Stimulated activated memory B cell treated with anti-CD40 and anti-IgM and Interleukin-4, amounts not matched to agents 10 μg/mL and 1 μg/mL and 100 μg/mL, for 72 hours (primary cell): ENCODE results near the gene ASIC1.

Experiments
- ATAC-seq: fragments of 150-1000 bp; cut with Tn5 transposase; 2 replicates; pipeline ENCODE4 v1.10.0; 2021
- H3K27ac Mint-ChIP-seq: one replicate; pipeline ENCODE4 v1.8.0; 2022; ENCODE audit warnings: mild to moderate bottlenecking, mixed read lengths
- H3K27me3 Mint-ChIP-seq: one replicate; pipeline ENCODE4 v1.8.0; 2022; ENCODE audit warnings: mixed read lengths
- H3K36me3 Mint-ChIP-seq: one replicate; pipeline ENCODE4 v1.8.0; 2022; ENCODE audit warnings: mixed read lengths
- H3K4me1 Mint-ChIP-seq: one replicate; pipeline ENCODE4 v1.8.0; 2022; ENCODE audit warnings: mixed read lengths
- H3K4me3 Mint-ChIP-seq: one replicate; pipeline ENCODE4 v1.8.0; 2022; ENCODE audit warnings: mild to moderate bottlenecking, moderate library complexity, mixed read lengths
- H3K9me3 Mint-ChIP-seq: one replicate; pipeline ENCODE4 v1.8.0; 2022; ENCODE audit warnings: mixed read lengths

ASIC1 gene

DNA sequence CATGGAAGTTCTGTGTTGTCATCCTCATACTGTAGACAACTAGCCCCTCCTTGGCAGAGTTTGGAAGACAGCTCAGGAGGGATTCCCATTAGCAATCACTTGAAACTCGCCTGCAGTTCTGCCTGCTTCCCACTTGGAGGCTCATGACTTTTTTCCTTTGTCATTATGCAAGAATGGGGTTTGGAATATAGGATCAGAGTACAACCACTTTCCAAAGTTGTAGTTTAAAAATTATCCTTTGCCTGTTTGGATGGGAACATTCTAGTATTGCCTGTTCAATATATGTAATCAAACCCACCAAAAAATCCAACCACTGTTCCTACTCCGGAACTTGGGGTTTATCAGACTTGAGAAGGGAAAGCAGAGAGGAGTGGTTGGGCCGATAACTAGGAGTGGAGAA lies 44.3 kb downstream of the ASIC1 start:
- H3K27me3 Mint-ChIP-seq, result no peaks in the 10 kb centered on the region
- no peak overlapping the region for H3K4me3 Mint-ChIP-seq
- ATAC-seq, result no peak
- H3K36me3 Mint-ChIP-seq, result peaks cover 66% of the 10 kb centered on the region
- H3K4me1 Mint-ChIP-seq, result peaks cover 30% of the 10 kb centered on the region
- no peak overlapping the region for H3K27ac Mint-ChIP-seq
- no peaks in the 10 kb centered on the region for H3K9me3 Mint-ChIP-seq

DNA sequence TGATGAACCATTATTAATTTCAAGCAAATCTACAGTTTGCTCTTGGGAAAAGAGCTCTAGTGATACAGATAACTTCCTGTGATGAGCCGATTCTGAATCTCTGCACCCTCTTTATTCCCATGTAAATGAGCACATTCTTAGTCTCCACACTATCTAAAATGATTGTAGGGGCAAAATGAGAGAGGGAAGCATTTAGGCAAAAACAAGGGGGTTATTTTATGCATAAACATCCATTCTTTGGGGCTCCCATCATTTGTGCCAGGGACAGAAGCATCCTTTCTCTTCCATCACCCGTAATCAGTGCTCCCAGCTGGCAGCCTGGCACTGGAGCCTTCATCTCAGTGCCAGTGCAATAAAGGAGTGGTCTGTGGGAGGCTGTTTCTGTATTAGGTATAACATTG lies 44.7 kb downstream of the ASIC1 start:
- ATAC-seq, result no peak
- peaks cover 61% of the 10 kb centered on the region for H3K36me3 Mint-ChIP-seq
- H3K27me3 Mint-ChIP-seq, result no peaks in the 10 kb centered on the region
- H3K9me3 Mint-ChIP-seq, result no peaks in the 10 kb centered on the region
- peaks cover 30% of the 10 kb centered on the region for H3K4me1 Mint-ChIP-seq
- no peak overlapping the region for H3K27ac Mint-ChIP-seq
- H3K4me3 Mint-ChIP-seq, result no peak overlapping the region

DNA sequence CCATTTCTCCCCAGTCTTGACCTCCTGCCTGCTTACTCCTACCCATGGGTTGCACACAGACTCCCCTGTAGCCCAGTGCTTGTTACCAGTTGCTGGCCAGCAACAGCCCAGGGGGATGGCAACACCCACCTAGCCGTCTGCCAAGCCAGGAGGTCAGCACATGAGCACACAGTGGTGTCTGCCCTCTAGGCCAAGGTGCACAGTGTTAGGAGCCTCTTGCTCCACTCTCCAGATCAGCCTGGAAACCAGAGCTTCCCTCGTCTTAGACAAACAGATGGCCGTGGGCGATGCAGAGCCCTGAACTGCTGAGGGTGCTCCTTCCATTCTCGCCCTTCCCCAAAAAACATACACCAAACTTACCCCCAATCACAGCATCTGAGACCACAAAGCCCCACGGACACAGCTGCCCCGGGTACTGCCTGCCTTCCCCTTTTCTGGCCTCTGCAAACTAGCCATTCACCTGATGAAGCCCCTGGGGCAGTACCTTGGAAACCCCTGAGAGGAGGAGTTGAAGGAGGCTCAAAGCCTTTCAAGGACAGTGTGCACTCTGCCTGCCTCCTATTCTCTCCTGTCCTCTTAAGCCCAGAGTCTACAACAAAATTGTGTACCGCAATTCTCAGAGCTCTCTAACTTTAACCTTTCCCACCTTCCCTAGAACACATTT lies 45.4 kb downstream of the ASIC1 start:
- Mint-ChIP-seq H3K27ac (peak overlapping the region; percentile 69), H3K27me3 (no peaks in the 10 kb centered on the region), H3K4me1 (peaks cover 30% of the 10 kb centered on the region), H3K9me3 (no peaks in the 10 kb centered on the region), H3K36me3 (peaks cover 55% of the 10 kb centered on the region), H3K4me3 (peak overlapping the region; percentile 2)
- ATAC-seq, result peak; percentile 71

DNA sequence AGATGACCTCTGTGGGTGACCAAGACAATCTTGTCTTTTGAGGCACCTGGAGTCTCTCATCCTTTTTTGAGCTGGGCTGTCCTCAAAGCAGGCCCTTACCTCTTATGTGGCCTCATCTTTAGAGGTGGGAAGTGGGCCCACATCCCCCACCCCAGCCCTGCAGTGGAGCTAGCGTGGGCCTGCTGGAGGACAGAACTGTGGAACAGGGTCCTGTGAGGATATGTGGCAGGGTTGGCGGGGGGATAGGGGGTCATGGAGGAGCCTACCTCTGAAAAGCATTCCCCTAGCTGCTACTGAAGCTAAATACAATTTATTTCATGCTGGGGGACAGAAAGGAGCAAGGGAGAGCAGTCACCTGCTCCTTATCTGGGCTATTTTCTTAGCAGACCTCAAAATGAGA lies 46.0 kb downstream of the ASIC1 start:
- no peaks in the 10 kb centered on the region for H3K9me3 Mint-ChIP-seq
- no peak overlapping the region for H3K4me3 Mint-ChIP-seq
- H3K27me3 Mint-ChIP-seq, result no peaks in the 10 kb centered on the region
- peak overlapping the region; percentile 69 for H3K27ac Mint-ChIP-seq
- peaks cover 52% of the 10 kb centered on the region for H3K36me3 Mint-ChIP-seq
- ATAC-seq, result no peak
- H3K4me1 Mint-ChIP-seq, result peaks cover 33% of the 10 kb centered on the region

DNA sequence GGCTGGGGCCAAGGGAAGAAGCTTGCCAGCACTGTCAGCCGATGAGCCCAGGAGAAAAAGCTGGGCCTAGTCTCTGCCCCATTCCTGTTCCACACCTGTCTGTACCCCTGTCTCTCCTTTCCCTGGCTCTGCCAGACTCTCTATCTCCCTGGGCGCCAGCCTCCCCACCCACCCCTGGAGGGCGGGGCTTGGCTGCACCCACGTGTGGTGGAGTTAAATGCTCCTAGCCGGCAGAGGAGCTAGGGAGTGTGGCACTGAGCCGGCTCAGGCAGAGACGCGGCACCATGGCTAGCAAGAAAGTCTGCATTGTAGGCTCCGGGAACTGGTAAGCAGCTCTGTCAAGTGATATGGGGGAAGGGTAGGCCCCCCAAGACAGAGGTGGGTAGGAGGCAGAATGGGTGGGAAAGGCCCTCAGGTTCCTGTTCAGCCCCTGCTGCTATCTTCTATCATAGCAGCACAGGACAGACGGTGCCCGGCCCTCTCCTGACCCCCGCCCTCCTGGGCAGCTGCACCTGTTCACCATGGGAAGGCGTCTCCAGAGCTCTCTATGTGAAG lies 46.4 kb downstream of the ASIC1 start, which contains the start of gene GPD1:
GPD1 (plus strand) TSS at position 242 of the 555 bp plus-strand sequence; CDS start at position 285, 43 bp downstream.
- H3K4me3 Mint-ChIP-seq, result peak within 1 kb of the TSS; percentile 2
- ATAC-seq, result no peak
- H3K27ac Mint-ChIP-seq, result peak within 1 kb of the TSS; percentile 69

DNA sequence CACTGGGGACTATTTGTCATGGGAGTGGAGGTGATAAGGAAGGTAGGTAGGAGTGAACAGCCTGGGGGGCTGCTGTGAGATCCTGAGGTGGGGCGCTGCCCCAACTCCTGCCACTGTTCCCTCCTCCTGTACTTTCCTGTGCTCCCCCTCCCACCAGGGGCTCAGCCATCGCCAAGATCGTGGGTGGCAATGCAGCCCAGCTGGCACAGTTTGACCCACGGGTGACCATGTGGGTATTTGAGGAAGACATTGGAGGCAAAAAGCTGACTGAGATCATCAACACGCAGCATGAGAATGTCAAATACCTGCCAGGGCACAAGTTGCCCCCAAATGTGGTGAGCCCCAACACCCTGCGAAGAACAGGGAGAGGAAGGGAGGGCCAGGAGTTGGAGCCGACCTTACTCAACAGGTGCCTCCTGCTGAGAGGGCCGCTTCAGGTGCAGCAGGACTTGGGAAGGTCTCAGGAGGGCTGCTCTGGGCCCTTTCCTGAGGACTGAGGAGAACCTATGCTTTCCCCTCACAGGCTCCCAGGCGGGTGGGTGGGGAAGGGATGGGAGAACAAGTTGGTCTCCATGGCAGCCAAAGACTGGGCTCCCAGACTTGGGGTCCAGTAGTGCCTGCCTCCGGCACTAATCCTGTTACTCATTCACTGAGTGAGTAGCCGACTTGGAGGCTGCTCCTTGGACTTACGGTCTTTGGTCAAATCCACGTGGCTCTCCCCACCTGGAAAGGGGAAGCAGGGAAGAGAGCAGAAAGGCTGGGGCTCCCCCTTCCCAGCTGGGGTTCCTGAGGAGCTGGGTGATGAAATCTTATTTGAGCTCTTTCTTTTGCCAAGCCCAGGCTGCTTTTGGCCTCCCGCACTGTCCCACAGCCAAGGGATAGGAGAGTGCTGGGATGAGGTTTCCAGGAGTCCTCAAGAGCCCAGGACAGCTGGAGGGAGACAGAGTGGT lies 47.3 kb downstream of the ASIC1 start:
- H3K4me3 Mint-ChIP-seq, result no peak overlapping the region
- peaks cover 47% of the 10 kb centered on the region for H3K4me1 Mint-ChIP-seq
- peaks cover 41% of the 10 kb centered on the region for H3K36me3 Mint-ChIP-seq
- no peaks in the 10 kb centered on the region for H3K9me3 Mint-ChIP-seq
- no peak for ATAC-seq
- H3K27ac Mint-ChIP-seq, result peak overlapping the region; percentile 69
- H3K27me3 Mint-ChIP-seq, result no peaks in the 10 kb centered on the region

More for the DNA sequence above, 46.4 kb downstream of the ASIC1 start, which contains the start of gene GPD1:
- Mint-ChIP-seq H3K9me3 (no peaks in the 10 kb centered on the region), H3K36me3 (peaks cover 49% of the 10 kb centered on the region), H3K4me1 (peaks cover 38% of the 10 kb centered on the region), H3K27me3 (no peaks in the 10 kb centered on the region)

DNA sequence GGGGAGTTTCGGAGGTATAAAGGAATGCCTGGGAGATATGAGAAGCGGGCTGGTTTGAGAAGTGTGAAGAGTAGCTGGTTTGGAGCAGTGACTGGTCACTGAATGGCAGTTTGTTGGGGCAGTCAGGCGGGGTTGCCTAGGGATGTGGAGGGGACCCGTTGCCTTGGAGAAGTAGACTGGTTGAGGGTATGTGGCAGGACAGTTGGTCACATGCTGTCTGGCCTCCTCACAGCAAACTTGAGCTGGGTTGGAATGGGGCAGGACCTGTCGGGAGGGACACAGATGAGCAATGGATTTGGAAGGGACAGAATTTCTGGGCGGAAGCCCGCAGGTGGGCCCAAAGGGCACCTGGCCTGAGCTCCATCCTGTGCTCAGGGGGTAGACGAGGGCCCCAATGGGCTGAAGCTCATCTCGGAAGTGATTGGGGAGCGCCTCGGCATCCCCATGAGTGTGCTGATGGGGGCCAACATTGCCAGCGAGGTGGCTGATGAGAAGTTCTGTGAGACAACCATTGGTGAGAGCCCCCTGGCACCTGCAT lies 48.6 kb downstream of the ASIC1 start:
- no peak for ATAC-seq
- Mint-ChIP-seq H3K36me3 (peaks cover 29% of the 10 kb centered on the region), H3K27ac (peak overlapping the region; percentile 48), H3K4me3 (no peak overlapping the region), H3K27me3 (no peaks in the 10 kb centered on the region), H3K4me1 (peaks cover 60% of the 10 kb centered on the region), H3K9me3 (no peaks in the 10 kb centered on the region)

DNA sequence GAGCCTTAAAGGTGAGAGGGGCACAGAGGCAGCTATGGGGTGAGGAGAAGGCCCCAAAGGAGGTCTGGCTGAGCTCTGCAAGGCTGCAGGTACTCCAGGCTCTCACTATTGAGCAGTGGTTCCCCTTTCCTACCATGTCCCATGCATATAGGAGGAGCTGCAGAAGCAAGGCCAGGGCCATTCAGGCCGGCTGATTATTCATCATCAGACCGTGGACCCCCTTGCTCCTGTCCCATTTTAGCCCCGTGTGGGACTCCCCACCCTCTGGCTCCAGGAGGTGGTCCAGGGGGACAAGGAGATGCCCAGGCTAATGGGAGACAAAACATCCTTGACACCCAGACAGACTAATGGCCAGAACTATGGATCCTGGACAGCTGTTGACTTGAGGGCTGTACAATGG lies 49.5 kb downstream of the ASIC1 start:
- no peak for ATAC-seq

DNA sequence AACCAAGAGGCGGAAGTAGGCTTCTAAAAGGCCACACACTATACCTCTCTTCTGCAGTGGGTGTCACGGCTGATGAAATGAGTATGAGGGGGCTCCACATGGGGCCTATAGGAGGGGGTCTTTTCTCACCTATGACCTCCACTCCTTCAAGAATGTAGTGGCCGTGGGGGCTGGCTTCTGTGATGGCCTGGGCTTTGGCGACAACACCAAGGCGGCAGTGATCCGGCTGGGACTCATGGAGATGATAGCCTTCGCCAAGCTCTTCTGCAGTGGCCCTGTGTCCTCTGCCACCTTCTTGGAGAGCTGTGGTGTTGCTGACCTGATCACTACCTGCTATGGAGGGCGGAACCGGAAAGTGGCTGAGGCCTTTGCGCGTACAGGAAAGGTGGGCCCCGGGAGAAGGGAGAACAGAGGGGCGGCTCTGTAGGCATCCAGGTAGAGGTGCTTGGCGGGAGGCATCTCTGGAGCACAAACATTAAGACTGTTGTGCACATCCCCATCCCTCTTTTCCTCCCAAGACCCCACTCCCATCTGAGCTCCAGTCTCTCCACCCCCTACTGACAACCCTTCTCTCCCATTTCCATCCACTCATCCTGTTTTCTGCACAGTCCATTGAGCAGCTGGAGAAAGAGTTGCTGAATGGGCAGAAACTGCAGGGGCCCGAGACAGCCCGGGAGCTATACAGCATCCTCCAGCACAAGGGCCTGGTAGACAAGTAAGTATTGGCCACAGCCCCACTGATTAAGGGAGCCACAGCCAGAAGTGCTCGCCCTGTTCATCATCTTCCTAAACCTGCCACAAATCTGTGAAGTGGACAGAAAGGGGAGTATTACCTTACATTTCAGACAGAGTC lies 50.2 kb downstream of the ASIC1 start:
- peaks cover 21% of the 10 kb centered on the region for H3K36me3 Mint-ChIP-seq
- peaks cover 63% of the 10 kb centered on the region for H3K4me1 Mint-ChIP-seq

More for the DNA sequence above, 49.5 kb downstream of the ASIC1 start:
- Mint-ChIP-seq H3K4me3 (no peak overlapping the region), H3K4me1 (peaks cover 67% of the 10 kb centered on the region), H3K36me3 (peaks cover 22% of the 10 kb centered on the region), H3K27me3 (no peaks in the 10 kb centered on the region), H3K9me3 (no peaks in the 10 kb centered on the region), H3K27ac (peak overlapping the region; percentile 91)

DNA sequence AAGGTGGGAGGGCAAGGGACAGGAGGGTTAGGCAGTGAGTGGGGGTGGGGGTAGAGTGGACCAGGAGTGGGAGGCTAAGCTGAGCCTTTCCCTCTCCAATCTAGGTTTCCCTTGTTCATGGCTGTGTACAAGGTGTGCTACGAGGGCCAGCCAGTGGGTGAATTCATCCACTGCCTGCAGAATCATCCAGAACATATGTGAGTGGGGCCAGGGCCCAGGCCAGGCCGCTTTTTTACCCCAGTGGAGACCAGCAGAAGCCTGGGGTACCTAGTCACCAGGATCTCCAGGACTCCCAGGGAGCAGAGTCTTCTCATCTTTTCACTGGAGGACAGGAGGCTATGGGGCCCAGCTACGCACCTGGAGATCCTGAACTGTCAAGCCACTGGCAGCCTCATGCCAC lies 51.9 kb downstream of the ASIC1 start:
- peaks cover 22% of the 10 kb centered on the region for H3K36me3 Mint-ChIP-seq

More for the DNA sequence above, 50.2 kb downstream of the ASIC1 start:
- Mint-ChIP-seq H3K4me3 (no peak overlapping the region), H3K27me3 (no peaks in the 10 kb centered on the region), H3K9me3 (no peaks in the 10 kb centered on the region), H3K27ac (peak overlapping the region; percentile 91)
- ATAC-seq, result no peak

DNA sequence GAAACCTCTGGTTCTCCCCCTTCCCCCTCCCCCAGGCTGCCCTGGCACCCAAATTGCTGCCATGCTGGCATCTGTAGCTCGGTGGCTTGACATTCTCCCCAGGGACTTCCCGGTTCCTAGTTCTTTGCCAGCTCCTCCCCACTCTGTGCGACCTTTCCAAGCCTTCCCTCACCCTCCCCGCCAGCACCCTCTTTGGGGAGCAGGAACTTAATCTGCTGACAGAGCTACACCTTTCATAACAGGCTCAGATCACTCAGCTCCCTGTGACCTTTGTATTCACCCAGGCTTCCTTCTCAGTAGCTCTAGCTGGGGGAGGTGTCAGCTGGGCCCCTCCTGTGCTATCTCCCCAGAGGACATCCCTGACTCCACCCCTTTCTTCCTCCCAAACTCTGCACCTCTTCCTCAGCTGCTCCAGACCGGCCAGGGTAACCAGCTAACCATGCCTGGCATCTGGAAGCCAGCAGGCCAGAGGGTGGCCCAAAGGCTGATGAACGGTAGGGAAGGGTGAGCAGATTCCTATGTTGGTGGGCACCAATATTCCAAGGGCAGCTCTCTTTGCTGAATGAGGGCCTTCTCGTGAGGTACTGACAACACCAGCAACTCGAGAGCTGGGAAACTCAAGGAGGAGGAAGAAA lies 52.8 kb downstream of the ASIC1 start:
- H3K27me3 Mint-ChIP-seq, result no peaks in the 10 kb centered on the region
- H3K9me3 Mint-ChIP-seq, result no peaks in the 10 kb centered on the region
- H3K4me1 Mint-ChIP-seq, result peaks cover 52% of the 10 kb centered on the region
- H3K4me3 Mint-ChIP-seq, result peak overlapping the region; percentile 94
- peaks cover 21% of the 10 kb centered on the region for H3K36me3 Mint-ChIP-seq
- ATAC-seq, result peak; percentile 46
- H3K27ac Mint-ChIP-seq, result peak overlapping the region; percentile 91

More for the DNA sequence above, 51.9 kb downstream of the ASIC1 start:
- no peak for ATAC-seq
- no peaks in the 10 kb centered on the region for H3K9me3 Mint-ChIP-seq
- H3K4me3 Mint-ChIP-seq, result peak overlapping the region; percentile 94
- peaks cover 48% of the 10 kb centered on the region for H3K4me1 Mint-ChIP-seq
- peak overlapping the region; percentile 91 for H3K27ac Mint-ChIP-seq
- H3K27me3 Mint-ChIP-seq, result no peaks in the 10 kb centered on the region

DNA sequence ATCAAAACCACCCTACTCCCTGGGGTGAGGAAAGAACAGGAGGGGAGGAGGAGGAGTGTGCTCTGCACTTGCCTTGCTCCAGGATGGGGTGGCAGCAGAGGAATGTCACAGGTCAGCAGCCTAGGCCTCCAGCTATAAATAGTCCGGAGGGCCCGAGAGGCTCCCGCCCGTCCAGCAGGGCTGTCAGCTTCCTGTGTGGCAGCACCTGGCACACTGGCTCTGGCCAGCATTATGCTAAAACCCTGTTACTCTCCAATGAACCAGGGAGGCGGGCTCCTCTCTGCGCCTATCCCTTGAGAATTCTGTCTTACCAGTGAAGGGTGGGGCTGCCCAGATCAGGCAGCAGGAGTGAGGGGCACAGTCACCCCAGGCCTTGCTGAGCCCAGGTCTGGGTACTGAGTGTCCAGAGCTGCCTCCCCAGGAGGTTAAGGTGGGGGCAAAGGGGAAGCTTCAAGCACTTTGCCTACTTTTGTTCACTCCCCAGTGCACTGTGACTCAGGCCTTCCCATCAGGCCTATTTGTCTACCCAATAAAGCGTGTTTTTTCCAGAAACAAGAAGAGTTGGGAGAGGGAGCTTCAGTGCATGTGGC lies 53.5 kb downstream of the ASIC1 start:
- H3K27me3 Mint-ChIP-seq, result no peaks in the 10 kb centered on the region
- peaks cover 21% of the 10 kb centered on the region for H3K36me3 Mint-ChIP-seq
- H3K27ac Mint-ChIP-seq, result peak overlapping the region; percentile 91
- no peaks in the 10 kb centered on the region for H3K9me3 Mint-ChIP-seq
- peaks cover 53% of the 10 kb centered on the region for H3K4me1 Mint-ChIP-seq
- H3K4me3 Mint-ChIP-seq, result peak overlapping the region; percentile 94
- ATAC-seq, result peak; percentile 60

DNA sequence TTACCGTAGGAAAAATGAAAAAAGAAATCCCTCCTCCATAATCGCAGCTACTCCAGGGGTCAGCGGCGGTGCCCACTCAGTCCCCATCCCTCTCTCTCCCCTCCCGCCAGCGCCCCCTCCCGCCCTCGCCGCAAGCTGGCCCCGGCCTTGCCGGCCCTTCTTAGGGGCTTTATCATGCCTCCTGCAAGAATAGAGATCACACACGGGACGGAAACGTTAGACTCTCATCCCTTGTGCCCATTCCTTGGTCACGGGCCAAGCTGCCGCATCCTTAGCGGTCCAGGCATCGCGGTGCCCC lies 53.9 kb downstream of the ASIC1 start:
- Mint-ChIP-seq H3K27ac (peak overlapping the region; percentile 91), H3K4me1 (peaks cover 55% of the 10 kb centered on the region), H3K9me3 (no peaks in the 10 kb centered on the region), H3K36me3 (peaks cover 21% of the 10 kb centered on the region), H3K27me3 (no peaks in the 10 kb centered on the region), H3K4me3 (peak overlapping the region; percentile 94)
- ATAC-seq, result peak; percentile 1
